ENCODE data around the gene CMSS1. TPM values are rescaled to one million over a fixed set of nuclear protein-coding genes. Genes with fewer than 3 reads are reported as not detected.

The CMSS1 gene
- total and polyA plus RNA-seq, 4 donors: 3.8 to 19.5 (median 7.5) TPM

- Histone ChIP-seq H3K4me3 (ENCODE audit: low read depth in 1 of 3, low read length in 3 of 3) (no peak overlapping the region), H3K9me3 (ENCODE audit: control insufficient read depth in 4 of 4, low read length in 3 of 4) (no peaks in the 10 kb centered on the region), H3K27me3 (ENCODE audit: control insufficient read depth in 4 of 4, insufficient read depth in 4 of 4, low read length in 3 of 4) (no peaks in the 10 kb centered on the region), H3K36me3 (ENCODE audit: control insufficient read depth in 4 of 4, insufficient read depth in 3 of 4, low read depth in 1 of 4, low read length in 3 of 4) (no peaks in the 10 kb centered on the region), H3K9ac (ENCODE audit: low read depth in 1 of 2, low read length in 2 of 2) (no peak overlapping the region), H3K4me1 (ENCODE audit: control insufficient read depth in 4 of 4, insufficient read depth in 4 of 4, low read length in 3 of 4) (no peaks in the 10 kb centered on the region), H3K27ac (ENCODE audit: low read depth in 1 of 2, low read length in 2 of 2) (no peak overlapping the region)
- DNase-seq (ENCODE audit: low spot score): no peak
- TF ChIP-seq HNF4G (IDR thresholded peaks at IDR 0.05) (no peak), NR2F2 (IDR thresholded peaks at IDR 0.05) (no peak), CTCF (IDR thresholded peaks at IDR 0.05; ENCODE audit: low read depth, low read length, missing input control) (no peak), ATF3 (IDR thresholded peaks at IDR 0.05) (no peak), FOXA1 (IDR thresholded peaks at IDR 0.05) (no peak), SP1 (IDR thresholded peaks at IDR 0.05) (no peak), JUND (IDR thresholded peaks at IDR 0.05) (no peak)
- 78% methylated on average over 1 of the region's 1 CpG for WGBS
Measured at GRCh38 chr3:99965077-99965476, 147.4 kb downstream of the CMSS1 start.

GRCh38 chr3:99965681-99966408 is 148.2 kb downstream of the CMSS1 start:
- no peak overlapping the region for H3K27ac ChIP-seq (ENCODE audit: low read depth in 1 of 2, low read length in 2 of 2)
- no peaks in the 10 kb centered on the region for H3K4me1 ChIP-seq (ENCODE audit: control insufficient read depth in 4 of 4, insufficient read depth in 4 of 4, low read length in 3 of 4)
- no peak for TF ChIP-seq EGR1 (IDR thresholded peaks at IDR 0.05; ENCODE audit: low read depth in 2 of 2)
- TF ChIP-seq MAX (IDR thresholded peaks at IDR 0.05): no peak
- TF ChIP-seq HNF4A (conservative IDR thresholded peaks at IDR 0.05): no peak
- no peak for TF ChIP-seq ZBTB33 (IDR thresholded peaks at IDR 0.05)
- TF ChIP-seq TAF1 (conservative IDR thresholded peaks at IDR 0.05): no peak
- no peak for TF ChIP-seq ATF3 (IDR thresholded peaks at IDR 0.05)
- no peak for TF ChIP-seq FOXA1 (IDR thresholded peaks at IDR 0.05)
- TF ChIP-seq CTCF (IDR thresholded peaks at IDR 0.05; ENCODE audit: low read depth, low read length, missing input control): no peak
- no peaks in the 10 kb centered on the region for H3K36me3 ChIP-seq (ENCODE audit: control insufficient read depth in 4 of 4, insufficient read depth in 3 of 4, low read depth in 1 of 4, low read length in 3 of 4)
- H3K27me3 ChIP-seq (ENCODE audit: control insufficient read depth in 4 of 4, insufficient read depth in 4 of 4, low read length in 3 of 4): no peaks in the 10 kb centered on the region
- H3K9ac ChIP-seq (ENCODE audit: low read depth in 1 of 2, low read length in 2 of 2): no peak overlapping the region
- H3K9me3 ChIP-seq (ENCODE audit: control insufficient read depth in 4 of 4, low read length in 3 of 4): no peaks in the 10 kb centered on the region
- DNase-seq (ENCODE audit: low spot score): no peak
- H3K4me3 ChIP-seq (ENCODE audit: low read depth in 1 of 3, low read length in 3 of 3): no peak overlapping the region
- whole genome bisulfite sequencing: 98% methylated on average over 3 of the region's 3 CpGs
